Mesenchymal stem cell (in vitro differentiated cells and primary cell): Measurements from ENCODE around the gene CTLA4.

Experiments used
- DNase-seq: peaks from one replicate; pipeline ENCODE4 v3.0.0-alpha.2; 2013
- H2AFZ ChIP-seq: one replicate; pipeline ENCODE4 v1.6.1; 2013; ENCODE audit warnings: low read depth, mild to moderate bottlenecking, control low read depth, inconsistent platforms, low read length, moderate library complexity
- H2AK5ac ChIP-seq: 2 replicates; pipeline ENCODE4 v1.6.1; 2013; ENCODE audit warnings: low read length, moderate library complexity, mild to moderate bottlenecking, inconsistent platforms; ENCODE audit not compliant: severe bottlenecking
- H2BK120ac ChIP-seq: one replicate; pipeline ENCODE4 v1.6.1; 2013; ENCODE audit warnings: low read depth, mild to moderate bottlenecking, inconsistent platforms, low read length, moderate library complexity
- H2BK12ac ChIP-seq, 2 experiments: one replicate each; pipeline ENCODE4 v1.6.1; 2013; ENCODE audit warnings: inconsistent platforms in 2 of 2, low read length in 2 of 2, mild to moderate bottlenecking in 2 of 2, moderate library complexity in 2 of 2, control low read depth in 1 of 2
- H2BK15ac ChIP-seq: one replicate; pipeline ENCODE4 v1.6.1; 2013; ENCODE audit warnings: mild to moderate bottlenecking, low read depth, inconsistent platforms; ENCODE audit not compliant: poor library complexity, severe bottlenecking
- H2BK5ac ChIP-seq: 2 replicates; pipeline ENCODE4 v1.6.1; 2013; ENCODE audit warnings: low read depth, mild to moderate bottlenecking, low read length, control low read depth, inconsistent platforms; ENCODE audit not compliant: poor library complexity, severe bottlenecking
- H3K14ac ChIP-seq, 2 experiments: one replicate each; pipeline ENCODE4 v1.6.1; 2013; ENCODE audit warnings: inconsistent platforms in 2 of 2, low read length in 2 of 2, control low read depth in 1 of 2, mild to moderate bottlenecking in 1 of 2, moderate library complexity in 1 of 2
- H3K18ac ChIP-seq, 2 experiments: one replicate each; pipeline ENCODE4 v1.6.1; 2013; ENCODE audit warnings: inconsistent platforms in 2 of 2, low read length in 2 of 2, control low read depth in 1 of 2, low read depth in 1 of 2, mild to moderate bottlenecking in 1 of 2
- H3K23ac ChIP-seq, 2 experiments: one replicate each; pipeline ENCODE4 v1.6.1; 2013; ENCODE audit warnings: inconsistent platforms in 2 of 2, low read length in 2 of 2, mild to moderate bottlenecking in 2 of 2, moderate library complexity in 2 of 2, control low read depth in 1 of 2
- H3K27ac ChIP-seq: 2 replicates; pipeline ENCODE4 v1.5.1; 2013; ENCODE audit warnings: mild to moderate bottlenecking, moderate library complexity, low read length, control low read depth, inconsistent platforms; ENCODE audit not compliant: poor library complexity, severe bottlenecking
- H3K27me3 ChIP-seq, 2 experiments: 2 replicates each; pipeline versions ENCODE4 v1.6.1 to v1.7.0; 2013; ENCODE audit warnings: low read length in 2 of 2, mild to moderate bottlenecking in 2 of 2, moderate library complexity in 2 of 2, control low read depth in 1 of 2, inconsistent platforms in 1 of 2; ENCODE audit not compliant: control insufficient read depth in 1 of 2, insufficient read depth in 1 of 2
- H3K36me3 ChIP-seq, 2 experiments: 2 replicates each; pipeline versions ENCODE4 v1.6.1 to v1.7.0; 2013; ENCODE audit warnings: low read length in 2 of 2, control low read depth in 1 of 2, inconsistent platforms in 1 of 2, low read depth in 1 of 2, mild to moderate bottlenecking in 1 of 2; ENCODE audit not compliant: insufficient read depth in 2 of 2, control insufficient read depth in 1 of 2
- H3K4ac ChIP-seq, 2 experiments: one replicate each; pipeline ENCODE4 v1.6.1; 2013; ENCODE audit warnings: inconsistent platforms in 2 of 2, low read length in 2 of 2, mild to moderate bottlenecking in 2 of 2, moderate library complexity in 2 of 2, control low read depth in 1 of 2, low read depth in 1 of 2
- H3K4me1 ChIP-seq: 2 replicates; pipeline ENCODE4 v1.6.1; 2013; ENCODE audit warnings: low read depth, low read length, control low read depth; ENCODE audit not compliant: control insufficient read depth, insufficient read depth
- H3K4me2 ChIP-seq: 2 replicates; pipeline ENCODE4 v1.6.1; 2013; ENCODE audit warnings: low read length, mild to moderate bottlenecking, inconsistent platforms; ENCODE audit not compliant: poor library complexity, severe bottlenecking
- H3K4me3 ChIP-seq, 2 experiments: 2 replicates each; pipeline versions ENCODE4 v1.5.1 to v1.7.0; 2013; ENCODE audit warnings: low read length in 2 of 2, mild to moderate bottlenecking in 2 of 2, control low read depth in 1 of 2, low read depth in 1 of 2; ENCODE audit not compliant: insufficient read depth in 1 of 2
- H3K79me1 ChIP-seq: replicated peaks from 2 replicates; pipeline ENCODE4 v1.6.1; 2013; ENCODE audit warnings: mild to moderate bottlenecking, control low read depth, low read length, inconsistent platforms; ENCODE audit not compliant: poor library complexity, severe bottlenecking
- H3K9ac ChIP-seq: 2 replicates; pipeline ENCODE4 v1.7.0; 2013; ENCODE audit warnings: mild to moderate bottlenecking, low read length, moderate library complexity
- H3K9me3 ChIP-seq: 2 replicates; pipeline ENCODE4 v1.7.0; 2013; ENCODE audit warnings: mild to moderate bottlenecking, low read length; ENCODE audit not compliant: control insufficient read depth
- H4K8ac ChIP-seq: one replicate; pipeline ENCODE4 v1.6.1; 2013; ENCODE audit warnings: inconsistent platforms, mild to moderate bottlenecking, low read length, moderate library complexity
- H4K91ac ChIP-seq: one replicate; pipeline ENCODE4 v1.6.1; 2013; ENCODE audit warnings: mild to moderate bottlenecking, low read length, inconsistent platforms
- WGBS: methylation state at CpG from one replicate; pipeline ENCODE4 v1.1.7; 2013; ENCODE audit warnings: mixed read lengths; 5-methylcytosine and 5-hydroxymethylcytosine counted together

The CTLA4 gene

GRCh38 chr2:203826704-203827103 is 40.9 kb upstream of the CTLA4 start:
- no peaks in the 10 kb centered on the region for H3K9me3 ChIP-seq
- DNase-seq, result no peak
- H2AFZ ChIP-seq, result no peak overlapping the region
- H3K79me1 ChIP-seq, result no peaks in the 10 kb centered on the region
- H3K27ac ChIP-seq, result no peak overlapping the region
- H2BK5ac ChIP-seq, result no peak overlapping the region
- no peak overlapping the region for H2BK120ac ChIP-seq
- 100% methylated on average over 1 of the region's 1 CpG for WGBS
- no peak overlapping the region for H2AK5ac ChIP-seq
- H3K36me3 ChIP-seq, result no peaks in the 10 kb centered on the region
- H3K18ac ChIP-seq, result no peak overlapping the region
- H3K14ac ChIP-seq, result no peak overlapping the region
- H3K4me2 ChIP-seq, result no peak overlapping the region
- no peak overlapping the region for H3K4ac ChIP-seq
- no peaks in the 10 kb centered on the region for H3K27me3 ChIP-seq
- no peak overlapping the region for H3K9ac ChIP-seq
- H2BK12ac ChIP-seq, result no peak overlapping the region
- no peak overlapping the region for H4K8ac ChIP-seq
- H3K23ac ChIP-seq, result no peak overlapping the region
- no peak overlapping the region for H3K4me3 ChIP-seq
- no peak overlapping the region for H2BK15ac ChIP-seq
- no peaks in the 10 kb centered on the region for H3K4me1 ChIP-seq
- H4K91ac ChIP-seq, result no peak overlapping the region

GRCh38 chr2:203830304-203831055 is 37.1 kb upstream of the CTLA4 start:
- H3K79me1 ChIP-seq, result no peaks in the 10 kb centered on the region
- H3K23ac ChIP-seq, result no peak overlapping the region
- no peak overlapping the region for H3K9ac ChIP-seq
- no peak overlapping the region for H2BK15ac ChIP-seq
- H3K4me3 ChIP-seq, result no peak overlapping the region
- H2BK5ac ChIP-seq, result no peak overlapping the region
- H2BK120ac ChIP-seq, result no peak overlapping the region
- H3K27me3 ChIP-seq, result no peaks in the 10 kb centered on the region
- H3K4ac ChIP-seq, result no peak overlapping the region
- no peaks in the 10 kb centered on the region for H3K9me3 ChIP-seq
- H2AK5ac ChIP-seq, result no peak overlapping the region
- no peaks in the 10 kb centered on the region for H3K36me3 ChIP-seq
- H3K4me1 ChIP-seq, result no peaks in the 10 kb centered on the region
- H3K27ac ChIP-seq, result no peak overlapping the region
- no peak overlapping the region for H2AFZ ChIP-seq
- H3K4me2 ChIP-seq, result no peak overlapping the region
- H3K18ac ChIP-seq, result no peak overlapping the region
- H3K14ac ChIP-seq, result no peak overlapping the region
- H4K8ac ChIP-seq, result no peak overlapping the region
- H2BK12ac ChIP-seq, result no peak overlapping the region
- H4K91ac ChIP-seq, result no peak overlapping the region
- DNase-seq, result no peak
- 96% methylated on average over 8 of the region's 9 CpGs for WGBS

GRCh38 chr2:203835420-203835819 is 32.2 kb upstream of the CTLA4 start:
- no peaks in the 10 kb centered on the region for H3K9me3 ChIP-seq
- no peak overlapping the region for H3K9ac ChIP-seq
- no peak overlapping the region for H3K27ac ChIP-seq
- no peak overlapping the region for H4K91ac ChIP-seq
- H3K4me2 ChIP-seq, result no peak overlapping the region
- H3K36me3 ChIP-seq, result no peaks in the 10 kb centered on the region
- no peak overlapping the region for H3K4me3 ChIP-seq
- no peak overlapping the region for H3K14ac ChIP-seq
- no peak overlapping the region for H3K18ac ChIP-seq
- H3K27me3 ChIP-seq, result no peaks in the 10 kb centered on the region
- no peaks in the 10 kb centered on the region for H3K79me1 ChIP-seq
- no peak overlapping the region for H2AFZ ChIP-seq
- DNase-seq, result no peak
- no peak overlapping the region for H4K8ac ChIP-seq
- no peaks in the 10 kb centered on the region for H3K4me1 ChIP-seq
- H2BK12ac ChIP-seq, result no peak overlapping the region
- WGBS, result 96% methylated on average over 6 of the region's 6 CpGs
- H3K23ac ChIP-seq, result no peak overlapping the region
- H2AK5ac ChIP-seq, result no peak overlapping the region
- H2BK5ac ChIP-seq, result no peak overlapping the region
- H2BK120ac ChIP-seq, result no peak overlapping the region
- no peak overlapping the region for H2BK15ac ChIP-seq
- no peak overlapping the region for H3K4ac ChIP-seq

GRCh38 chr2:203835892-203836800 is 31.4 kb upstream of the CTLA4 start:
- no peak overlapping the region for H2BK15ac ChIP-seq
- H2AFZ ChIP-seq, result no peak overlapping the region
- no peak overlapping the region for H3K14ac ChIP-seq
- peaks cover 1% of the 10 kb centered on the region for H3K4me1 ChIP-seq
- no peak overlapping the region for H3K27ac ChIP-seq
- no peaks in the 10 kb centered on the region for H3K79me1 ChIP-seq
- H2BK120ac ChIP-seq, result no peak overlapping the region
- no peak overlapping the region for H3K4me2 ChIP-seq
- no peak overlapping the region for H2BK12ac ChIP-seq
- peaks cover 0 to 4% of the 10 kb centered on the region in 2 experiments for H3K27me3 ChIP-seq
- 89% methylated on average over 19 of the region's 19 CpGs for WGBS
- no peak overlapping the region for H3K18ac ChIP-seq
- no peak overlapping the region for H4K8ac ChIP-seq
- H3K36me3 ChIP-seq, result no peaks in the 10 kb centered on the region
- H4K91ac ChIP-seq, result no peak overlapping the region
- H2BK5ac ChIP-seq, result no peak overlapping the region
- H3K4ac ChIP-seq, result no peak overlapping the region
- no peak overlapping the region for H3K9ac ChIP-seq
- no peak overlapping the region for H2AK5ac ChIP-seq
- no peak overlapping the region for H3K4me3 ChIP-seq
- no peaks in the 10 kb centered on the region for H3K9me3 ChIP-seq
- no peak overlapping the region for H3K23ac ChIP-seq
- DNase-seq, result no peak
